Neutrophil (primary cell): ENCODE data around the gene DNAJC10.
"Not testable (repeated sequence)": the region's sequence is repeated elsewhere in the genome, so short reads cannot be mapped to it uniquely, and the experiment has no call there.

ENCODE experiments used
- H3K27ac ChIP-seq: fragments of 200-600 bp; sonication (generic); 2 replicates; pipeline ENCODE4 v1.5.1; 2016; ENCODE audit warnings: mild to moderate bottlenecking, moderate library complexity
- H3K27me3 ChIP-seq: fragments of 200-600 bp; sonication (generic); 2 replicates; pipeline ENCODE4 v1.6.0; 2016; ENCODE audit warnings: mild to moderate bottlenecking
- H3K36me3 ChIP-seq: fragments of 200-600 bp; sonication (generic); 2 replicates; pipeline ENCODE4 v1.5.1; 2017
- H3K4me1 ChIP-seq, 2 experiments: fragments of 200-600 bp in 1 of 2; sonication (generic) in 1 of 2; 1 replicate in 1 of 2; 2 replicates in 1 of 2; pipeline versions ENCODE4 v1.5.1 to v1.6.1; 2013 to 2016; ENCODE audit warnings: low read depth in 1 of 2, low read length in 1 of 2, mild to moderate bottlenecking in 1 of 2, moderate library complexity in 1 of 2; ENCODE audit not compliant: control insufficient read depth in 1 of 2, insufficient read depth in 1 of 2
- H3K4me3 ChIP-seq, 2 experiments: fragments of 200-600 bp in 1 of 2; sonication (generic) in 1 of 2; 1 replicate in 1 of 2; 2 replicates in 1 of 2; pipeline ENCODE4 v1.5.1; 2013 to 2016; ENCODE audit warnings: low read depth in 1 of 2, low read length in 1 of 2, mild to moderate bottlenecking in 1 of 2, moderate library complexity in 1 of 2
- H3K9me3 ChIP-seq: fragments of 200-600 bp; sonication (generic); 2 replicates; pipeline ENCODE4 v1.5.1; 2016
- CTCF ChIP-seq: fragments of 200-600 bp; sonication (generic); IDR thresholded peaks from 2 replicates; pipeline ENCODE4 v1.5.1; 2016; ENCODE audit warnings: antibody characterized with exemption

DNAJC10 gene

GRCh38 chr2:182716650-182716979 lies 558 bp downstream of the DNAJC10 start:
- TF ChIP-seq CTCF: no peak
- Histone ChIP-seq H3K9me3 (no peaks in the 10 kb centered on the region), H3K27ac (peak overlapping the region; percentile 86), H3K27me3 (no peaks in the 10 kb centered on the region), H3K4me1 (peaks cover 45 to 47% of the 10 kb centered on the region in 2 experiments), H3K4me3 (peak overlapping the region; percentile 85 to 86), H3K36me3 (no peaks in the 10 kb centered on the region)

- H3K36me3 ChIP-seq: no peaks in the 10 kb centered on the region
- H3K27me3 ChIP-seq: no peaks in the 10 kb centered on the region
- H3K9me3 ChIP-seq: no peaks in the 10 kb centered on the region
- H3K4me3 ChIP-seq: peak overlapping the region in 1 of 2 experiments; percentile 86
- H3K4me1 ChIP-seq: peaks cover 45 to 47% of the 10 kb centered on the region in 2 experiments
- no peak for TF ChIP-seq CTCF
- H3K27ac ChIP-seq: peak overlapping the region; percentile 50
Measured at GRCh38 chr2:182717416-182717815, 1.4 kb downstream of the DNAJC10 start.

DNA sequence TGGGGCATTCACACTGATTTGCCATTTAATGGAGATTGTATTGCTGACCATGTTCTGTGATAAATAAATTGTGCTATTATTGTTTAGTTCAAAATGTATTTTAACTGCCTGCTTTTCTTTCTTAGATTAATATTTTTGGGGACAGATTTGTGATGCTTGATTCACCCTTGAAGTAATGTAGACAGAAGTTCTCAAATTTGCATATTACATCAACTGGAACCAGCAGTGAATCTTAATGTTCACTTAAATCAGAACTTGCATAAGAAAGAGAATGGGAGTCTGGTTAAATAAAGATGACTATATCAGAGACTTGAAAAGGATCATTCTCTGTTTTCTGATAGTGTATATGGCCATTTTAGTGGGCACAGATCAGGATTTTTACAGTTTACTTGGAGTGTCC lies 1.8 kb downstream of the DNAJC10 start:
- Histone ChIP-seq H3K27me3 (no peaks in the 10 kb centered on the region), H3K4me1 (peaks cover 45 to 46% of the 10 kb centered on the region in 2 experiments), H3K36me3 (no peaks in the 10 kb centered on the region), H3K27ac (peak overlapping the region; percentile 50), H3K9me3 (no peaks in the 10 kb centered on the region), H3K4me3 (no peak overlapping the region)
- TF ChIP-seq CTCF: no peak

- peaks cover 38 to 40% of the 10 kb centered on the region in 2 experiments for H3K4me1 ChIP-seq
- H3K27me3 ChIP-seq: no peaks in the 10 kb centered on the region
- no peak overlapping the region for H3K4me3 ChIP-seq
- H3K9me3 ChIP-seq: no peaks in the 10 kb centered on the region
- no peak for TF ChIP-seq CTCF
- H3K36me3 ChIP-seq: peaks cover 4% of the 10 kb centered on the region
- H3K27ac ChIP-seq: no peak overlapping the region
Measured at GRCh38 chr2:182718459-182718858, 2.4 kb downstream of the DNAJC10 start.

GRCh38 chr2:182719116-182719515 lies 3.1 kb downstream of the DNAJC10 start:
- H3K27me3 ChIP-seq, H3K36me3 ChIP-seq, H3K27ac ChIP-seq, H3K9me3 ChIP-seq, H3K4me3 ChIP-seq: not testable (repeated sequence)
- peaks cover 32 to 33% of the 10 kb centered on the region in 2 experiments for H3K4me1 ChIP-seq

DNA sequence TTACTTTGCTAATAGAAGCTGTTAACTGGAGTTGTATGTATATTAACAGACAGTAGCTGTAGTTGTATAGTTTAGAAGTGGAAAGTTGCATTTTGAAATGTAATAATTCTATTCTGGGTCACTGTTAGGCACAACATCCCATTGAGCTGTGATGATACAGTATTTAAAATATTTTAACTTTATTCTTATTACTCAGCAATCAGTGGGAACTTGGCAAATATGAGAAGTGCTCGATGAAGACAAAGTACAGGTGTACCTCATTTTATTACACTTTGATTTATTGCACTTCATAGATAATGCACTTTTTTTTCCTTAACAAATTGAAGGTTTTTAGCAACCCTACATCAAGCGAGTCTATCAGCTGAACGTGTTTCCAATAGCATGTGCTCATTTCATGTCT lies 8.6 kb downstream of the DNAJC10 start:
- TF ChIP-seq CTCF: no peak

More for the DNA sequence above, 8.6 kb downstream of the DNAJC10 start:
- Histone ChIP-seq H3K9me3 (no peaks in the 10 kb centered on the region), H3K27ac (no peak overlapping the region), H3K4me3 (no peak overlapping the region), H3K36me3 (peaks cover 13% of the 10 kb centered on the region), H3K4me1 (no peaks in the 10 kb centered on the region), H3K27me3 (no peaks in the 10 kb centered on the region)
